Measurements from ENCODE around the gene NBL1.

The NBL1 gene

GRCh38 chr1:19643121-19643520 is 990 bp upstream of the NBL1 start:
- Histone ChIP-seq H3K4me1 (ENCODE audit: control insufficient read depth, insufficient read depth, low read length) (peaks cover 9% of the 10 kb centered on the region), H3K27ac (ENCODE audit: low read depth, low read length) (peak overlapping the region; percentile 86), H3K4me3 (ENCODE audit: low read length) (peak overlapping the region; percentile 72), H3K27me3 (ENCODE audit: control insufficient read depth, insufficient read depth, low read length) (no peaks in the 10 kb centered on the region), H3K9ac (ENCODE audit: low read length) (no peak overlapping the region), H3K36me3 (ENCODE audit: control insufficient read depth, insufficient read depth, low read length) (no peaks in the 10 kb centered on the region)

GRCh38 chr1:19644395-19644680 is 227 bp downstream of the NBL1 start:
- Histone ChIP-seq H3K9ac (ENCODE audit: low read length) (peak overlapping the region; percentile 96), H3K27ac (ENCODE audit: low read depth, low read length) (peak overlapping the region; percentile 90), H3K4me1 (ENCODE audit: control insufficient read depth, insufficient read depth, low read length) (peaks cover 9% of the 10 kb centered on the region)

GRCh38 chr1:19644681-19645410 is 735 bp downstream of the NBL1 start:
- Histone ChIP-seq H3K4me3 (ENCODE audit: low read length) (peak overlapping the region; percentile 93), H3K27ac (ENCODE audit: low read depth, low read length) (peak overlapping the region; percentile 90), H3K36me3 (ENCODE audit: control insufficient read depth, insufficient read depth, low read length) (no peaks in the 10 kb centered on the region), H3K9ac (ENCODE audit: low read length) (peak overlapping the region; percentile 96), H3K4me1 (ENCODE audit: control insufficient read depth, insufficient read depth, low read length) (peaks cover 9% of the 10 kb centered on the region), H3K27me3 (ENCODE audit: control insufficient read depth, insufficient read depth, low read length) (no peaks in the 10 kb centered on the region)

More at GRCh38 chr1:19644395-19644680, 227 bp downstream of the NBL1 start:
- no peaks in the 10 kb centered on the region for H3K36me3 ChIP-seq (ENCODE audit: control insufficient read depth, insufficient read depth, low read length)
- peak overlapping the region; percentile 93 for H3K4me3 ChIP-seq (ENCODE audit: low read length)
- H3K27me3 ChIP-seq (ENCODE audit: control insufficient read depth, insufficient read depth, low read length): no peaks in the 10 kb centered on the region

- peak overlapping the region; percentile 90 for H3K27ac ChIP-seq (ENCODE audit: low read depth, low read length)
- no peaks in the 10 kb centered on the region for H3K36me3 ChIP-seq (ENCODE audit: control insufficient read depth, insufficient read depth, low read length)
- peak overlapping the region; percentile 93 for H3K4me3 ChIP-seq (ENCODE audit: low read length)
- peak overlapping the region; percentile 96 for H3K9ac ChIP-seq (ENCODE audit: low read length)
- no peaks in the 10 kb centered on the region for H3K27me3 ChIP-seq (ENCODE audit: control insufficient read depth, insufficient read depth, low read length)
- H3K4me1 ChIP-seq (ENCODE audit: control insufficient read depth, insufficient read depth, low read length): peaks cover 14% of the 10 kb centered on the region
Observed at GRCh38 chr1:19645411-19646251, 1.5 kb downstream of the NBL1 start.

GRCh38 chr1:19646377-19647319 is 2.5 kb downstream of the NBL1 start:
- Histone ChIP-seq H3K36me3 (ENCODE audit: control insufficient read depth, insufficient read depth, low read length) (no peaks in the 10 kb centered on the region), H3K27me3 (ENCODE audit: control insufficient read depth, insufficient read depth, low read length) (no peaks in the 10 kb centered on the region), H3K27ac (ENCODE audit: low read depth, low read length) (peak overlapping the region; percentile 90), H3K4me1 (ENCODE audit: control insufficient read depth, insufficient read depth, low read length) (peaks cover 20% of the 10 kb centered on the region), H3K9ac (ENCODE audit: low read length) (peak overlapping the region; percentile 58), H3K4me3 (ENCODE audit: low read length) (peak overlapping the region; percentile 93)

GRCh38 chr1:19647643-19648042 is 3.5 kb downstream of the NBL1 start:
- peaks cover 20% of the 10 kb centered on the region for H3K4me1 ChIP-seq (ENCODE audit: control insufficient read depth, insufficient read depth, low read length)
- peak overlapping the region; percentile 44 for H3K4me3 ChIP-seq (ENCODE audit: low read length)
- no peaks in the 10 kb centered on the region for H3K36me3 ChIP-seq (ENCODE audit: control insufficient read depth, insufficient read depth, low read length)
- no peaks in the 10 kb centered on the region for H3K27me3 ChIP-seq (ENCODE audit: control insufficient read depth, insufficient read depth, low read length)
- H3K9ac ChIP-seq (ENCODE audit: low read length): peak overlapping the region; percentile 3
- H3K27ac ChIP-seq (ENCODE audit: low read depth, low read length): peak overlapping the region; percentile 57

- Histone ChIP-seq H3K4me3 (ENCODE audit: low read length) (peak overlapping the region; percentile 44), H3K4me1 (ENCODE audit: control insufficient read depth, insufficient read depth, low read length) (peaks cover 18% of the 10 kb centered on the region), H3K36me3 (ENCODE audit: control insufficient read depth, insufficient read depth, low read length) (no peaks in the 10 kb centered on the region), H3K27me3 (ENCODE audit: control insufficient read depth, insufficient read depth, low read length) (no peaks in the 10 kb centered on the region), H3K9ac (ENCODE audit: low read length) (peak overlapping the region; percentile 3), H3K27ac (ENCODE audit: low read depth, low read length) (peak overlapping the region; percentile 57)
Observed at GRCh38 chr1:19648239-19648638, 4.1 kb downstream of the NBL1 start.

GRCh38 chr1:19648689-19649088 is 4.6 kb downstream of the NBL1 start:
- Histone ChIP-seq H3K27me3 (ENCODE audit: control insufficient read depth, insufficient read depth, low read length) (no peaks in the 10 kb centered on the region), H3K9ac (ENCODE audit: low read length) (no peak overlapping the region), H3K36me3 (ENCODE audit: control insufficient read depth, insufficient read depth, low read length) (no peaks in the 10 kb centered on the region), H3K4me1 (ENCODE audit: control insufficient read depth, insufficient read depth, low read length) (peaks cover 14% of the 10 kb centered on the region), H3K27ac (ENCODE audit: low read depth, low read length) (peak overlapping the region; percentile 57), H3K4me3 (ENCODE audit: low read length) (no peak overlapping the region)

GRCh38 chr1:19650416-19651140 is 6.5 kb downstream of the NBL1 start:
- Histone ChIP-seq H3K27ac (ENCODE audit: low read depth, low read length) (peak overlapping the region; percentile 59), H3K9ac (ENCODE audit: low read length) (no peak overlapping the region), H3K27me3 (ENCODE audit: control insufficient read depth, insufficient read depth, low read length) (no peaks in the 10 kb centered on the region), H3K4me3 (ENCODE audit: low read length) (peak overlapping the region; percentile 18), H3K4me1 (ENCODE audit: control insufficient read depth, insufficient read depth, low read length) (peaks cover 13% of the 10 kb centered on the region), H3K36me3 (ENCODE audit: control insufficient read depth, insufficient read depth, low read length) (peaks cover 6% of the 10 kb centered on the region)

- no peaks in the 10 kb centered on the region for H3K27me3 ChIP-seq (ENCODE audit: control insufficient read depth, insufficient read depth, low read length)
- no peak overlapping the region for H3K9ac ChIP-seq (ENCODE audit: low read length)
- H3K27ac ChIP-seq (ENCODE audit: low read depth, low read length): peak overlapping the region; percentile 59
- no peak overlapping the region for H3K4me3 ChIP-seq (ENCODE audit: low read length)
- H3K36me3 ChIP-seq (ENCODE audit: control insufficient read depth, insufficient read depth, low read length): peaks cover 11% of the 10 kb centered on the region
- H3K4me1 ChIP-seq (ENCODE audit: control insufficient read depth, insufficient read depth, low read length): peaks cover 11% of the 10 kb centered on the region
Observed at GRCh38 chr1:19651141-19651737, 7.1 kb downstream of the NBL1 start.

GRCh38 chr1:19654386-19654785 is 10.3 kb downstream of the NBL1 start:
- no peaks in the 10 kb centered on the region for H3K27me3 ChIP-seq (ENCODE audit: control insufficient read depth, insufficient read depth, low read length)
- H3K4me1 ChIP-seq (ENCODE audit: control insufficient read depth, insufficient read depth, low read length): peaks cover 11% of the 10 kb centered on the region
- H3K36me3 ChIP-seq (ENCODE audit: control insufficient read depth, insufficient read depth, low read length): peaks cover 14% of the 10 kb centered on the region
- no peak overlapping the region for H3K9ac ChIP-seq (ENCODE audit: low read length)
- no peak overlapping the region for H3K4me3 ChIP-seq (ENCODE audit: low read length)
- no peak overlapping the region for H3K27ac ChIP-seq (ENCODE audit: low read depth, low read length)

Data from rectal smooth muscle tissue (tissue), 1 donor.